ENCODE measurements around the gene KIAA1549. TPM values are rescaled to one million over a fixed set of nuclear protein-coding genes. Genes with fewer than 3 reads are reported as not detected.

Gene KIAA1549
- total RNA-seq, 3 donors from 2014 or later (not counting 1 experiment from before 2014, with no cell fraction given) = 0.08 to 0.09 (median 0.09) TPM

- Histone ChIP-seq H3K27me3 (ENCODE audit: control insufficient read depth, insufficient read depth, low read length) (no peaks in the 10 kb centered on the region), H3K9me3 (ENCODE audit: control insufficient read depth, insufficient read depth, low read length) (no peaks in the 10 kb centered on the region), H3K36me3 (ENCODE audit: control insufficient read depth, insufficient read depth, low read length) (no peaks in the 10 kb centered on the region), H3K27ac (ENCODE audit: low read length) (no peak overlapping the region), H3K4me3 (ENCODE audit: low read length) (no peak overlapping the region), H3K4me1 (ENCODE audit: control insufficient read depth, insufficient read depth, low read length) (no peaks in the 10 kb centered on the region)
- DNase-seq (no peak), ATAC-seq (no peak)
- intact Hi-C loops (cut with micrococcal nuclease) = no loop called here
- no peaks in the 10 kb centered on the region for H3K9me3 Mint-ChIP-seq
- peaks cover 9 to 11% of the 10 kb centered on the region in 2 donors for H3K27me3 Mint-ChIP-seq (ENCODE audit: low read depth in 2 of 2)
- TF ChIP-seq, protein P1, sequence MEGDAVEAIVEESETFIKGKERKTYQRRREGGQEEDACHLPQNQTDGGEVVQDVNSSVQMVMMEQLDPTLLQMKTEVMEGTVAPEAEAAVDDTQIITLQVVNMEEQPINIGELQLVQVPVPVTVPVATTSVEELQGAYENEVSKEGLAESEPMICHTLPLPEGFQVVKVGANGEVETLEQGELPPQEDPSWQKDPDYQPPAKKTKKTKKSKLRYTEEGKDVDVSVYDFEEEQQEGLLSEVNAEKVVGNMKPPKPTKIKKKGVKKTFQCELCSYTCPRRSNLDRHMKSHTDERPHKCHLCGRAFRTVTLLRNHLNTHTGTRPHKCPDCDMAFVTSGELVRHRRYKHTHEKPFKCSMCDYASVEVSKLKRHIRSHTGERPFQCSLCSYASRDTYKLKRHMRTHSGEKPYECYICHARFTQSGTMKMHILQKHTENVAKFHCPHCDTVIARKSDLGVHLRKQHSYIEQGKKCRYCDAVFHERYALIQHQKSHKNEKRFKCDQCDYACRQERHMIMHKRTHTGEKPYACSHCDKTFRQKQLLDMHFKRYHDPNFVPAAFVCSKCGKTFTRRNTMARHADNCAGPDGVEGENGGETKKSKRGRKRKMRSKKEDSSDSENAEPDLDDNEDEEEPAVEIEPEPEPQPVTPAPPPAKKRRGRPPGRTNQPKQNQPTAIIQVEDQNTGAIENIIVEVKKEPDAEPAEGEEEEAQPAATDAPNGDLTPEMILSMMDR (IDR thresholded peaks at IDR 0.05) = no peak
- no peaks in the 10 kb centered on the region for H3K4me1 Mint-ChIP-seq
- 91% methylated on average over 14 of the region's 15 CpGs for WGBS (ENCODE audit: insufficient coverage)
- H3K36me3 Mint-ChIP-seq = no peaks in the 10 kb centered on the region
- H3K27ac Mint-ChIP-seq = no peak overlapping the region
- no peak overlapping the region for H3K4me3 Mint-ChIP-seq
Measured at GRCh38 chr7:138964624-138965436, 16.4 kb downstream of the KIAA1549 start.

DNA sequence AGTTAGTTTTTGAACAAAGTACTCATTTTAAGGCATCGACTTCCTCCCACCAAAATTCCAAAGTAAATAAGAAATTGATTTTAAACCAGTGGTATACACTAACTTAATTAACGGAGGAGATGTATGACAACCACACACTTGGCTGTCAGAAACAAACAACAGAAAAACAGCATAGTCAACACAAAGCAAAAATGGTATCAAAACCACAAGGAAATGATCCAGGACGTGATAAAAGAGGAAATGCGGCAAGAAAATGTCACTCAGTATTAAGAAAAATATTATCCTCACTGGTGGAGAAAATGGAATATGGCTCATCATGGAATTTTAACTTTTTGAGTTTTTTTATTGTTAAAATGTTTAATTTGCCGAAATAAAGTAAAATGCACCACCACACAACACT, 17.5 kb downstream of the KIAA1549 start:
- no peaks in the 10 kb centered on the region for H3K4me1 ChIP-seq (ENCODE audit: control insufficient read depth, insufficient read depth, low read length)
- H3K27me3 ChIP-seq (ENCODE audit: control insufficient read depth, insufficient read depth, low read length) = no peaks in the 10 kb centered on the region
- no peak overlapping the region for H3K27ac Mint-ChIP-seq
- TF ChIP-seq, protein P1 (IDR thresholded peaks at IDR 0.05) = no peak
- intact Hi-C loops (cut with micrococcal nuclease) = no loop called here
- no peaks in the 10 kb centered on the region for H3K36me3 Mint-ChIP-seq
- ATAC-seq = no peak
- no peak overlapping the region for H3K27ac ChIP-seq (ENCODE audit: low read length)
- DNase-seq = no peak
- no peaks in the 10 kb centered on the region for H3K4me1 Mint-ChIP-seq
- peaks cover 9 to 14% of the 10 kb centered on the region in 2 donors for H3K27me3 Mint-ChIP-seq (ENCODE audit: low read depth in 2 of 2)
- H3K4me3 Mint-ChIP-seq = no peak overlapping the region
- H3K4me3 ChIP-seq (ENCODE audit: low read length) = no peak overlapping the region
- WGBS (ENCODE audit: insufficient coverage) = 0% methylated on average over 1 of the region's 5 CpGs
- no peaks in the 10 kb centered on the region for H3K9me3 Mint-ChIP-seq
- no peaks in the 10 kb centered on the region for H3K9me3 ChIP-seq (ENCODE audit: control insufficient read depth, insufficient read depth, low read length)
- no peaks in the 10 kb centered on the region for H3K36me3 ChIP-seq (ENCODE audit: control insufficient read depth, insufficient read depth, low read length)

- Histone ChIP-seq H3K4me1 (ENCODE audit: control insufficient read depth, insufficient read depth, low read length) (no peaks in the 10 kb centered on the region), H3K36me3 (ENCODE audit: control insufficient read depth, insufficient read depth, low read length) (no peaks in the 10 kb centered on the region), H3K9me3 (ENCODE audit: control insufficient read depth, insufficient read depth, low read length) (no peaks in the 10 kb centered on the region), H3K27me3 (ENCODE audit: control insufficient read depth, insufficient read depth, low read length) (no peaks in the 10 kb centered on the region), H3K4me3 (ENCODE audit: low read length) (no peak overlapping the region), H3K27ac (ENCODE audit: low read length) (no peak overlapping the region)
- Mint-ChIP-seq H3K27me3 (ENCODE audit: low read depth in 2 of 2) (peaks cover 9 to 14% of the 10 kb centered on the region in 2 donors), H3K27ac (no peak overlapping the region), H3K9me3 (no peaks in the 10 kb centered on the region), H3K36me3 (no peaks in the 10 kb centered on the region), H3K4me3 (no peak overlapping the region), H3K4me1 (no peaks in the 10 kb centered on the region)
- DNase-seq (no peak), ATAC-seq (no peak)
- intact Hi-C loops (cut with micrococcal nuclease) = no loop called here
- TF ChIP-seq, protein P1 (IDR thresholded peaks at IDR 0.05) = no peak
- WGBS (ENCODE audit: insufficient coverage) = 64% methylated on average over 10 of the region's 10 CpGs
Measured at GRCh38 chr7:138962561-138963270, 18.5 kb downstream of the KIAA1549 start.

All from natural killer cell (primary cell).